ENCODE measurements around the gene UBB. TPM values are rescaled to one million over a fixed set of nuclear protein-coding genes. Genes with fewer than 3 reads are reported as not detected.
A peak's percentile ranks its signal among the peaks of the same experiment; 100 is the strongest.

UBB gene
- total RNA-seq, 1 donor: 1,199 TPM

DNA sequence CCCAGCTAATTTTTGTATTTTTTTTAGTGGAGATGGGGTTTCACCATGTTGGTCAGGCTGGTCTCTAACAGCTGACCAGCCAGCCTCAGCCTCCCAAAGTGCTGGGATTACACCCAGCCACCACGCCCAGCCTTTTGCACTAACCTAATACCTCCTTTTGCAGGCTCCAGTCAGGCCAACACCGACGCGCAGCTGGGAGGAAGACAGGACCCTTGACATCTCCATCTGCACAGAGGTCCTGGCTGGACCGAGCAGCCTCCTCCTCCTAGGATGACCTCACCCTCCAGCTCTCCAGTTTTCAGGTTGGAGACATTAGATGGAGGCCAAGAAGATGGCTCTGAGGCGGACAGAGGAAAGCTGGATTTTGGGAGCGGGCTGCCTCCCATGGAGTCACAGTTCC, 36.5 kb downstream of the UBB start:
- peak overlapping the region; percentile 94 for H3K27ac ChIP-seq (ENCODE audit: low read depth, low read length)
- no peaks in the 10 kb centered on the region for H3K9me3 ChIP-seq (ENCODE audit: low read depth, low read length)
- no peak overlapping the region for H3K4me3 ChIP-seq (ENCODE audit: insufficient read depth, low read length)
- no peak overlapping the region for H2AFZ ChIP-seq (ENCODE audit: low read length)
- no peak overlapping the region for H3K4me2 ChIP-seq (ENCODE audit: insufficient read depth, low read length)
- TF ChIP-seq, protein P1, sequence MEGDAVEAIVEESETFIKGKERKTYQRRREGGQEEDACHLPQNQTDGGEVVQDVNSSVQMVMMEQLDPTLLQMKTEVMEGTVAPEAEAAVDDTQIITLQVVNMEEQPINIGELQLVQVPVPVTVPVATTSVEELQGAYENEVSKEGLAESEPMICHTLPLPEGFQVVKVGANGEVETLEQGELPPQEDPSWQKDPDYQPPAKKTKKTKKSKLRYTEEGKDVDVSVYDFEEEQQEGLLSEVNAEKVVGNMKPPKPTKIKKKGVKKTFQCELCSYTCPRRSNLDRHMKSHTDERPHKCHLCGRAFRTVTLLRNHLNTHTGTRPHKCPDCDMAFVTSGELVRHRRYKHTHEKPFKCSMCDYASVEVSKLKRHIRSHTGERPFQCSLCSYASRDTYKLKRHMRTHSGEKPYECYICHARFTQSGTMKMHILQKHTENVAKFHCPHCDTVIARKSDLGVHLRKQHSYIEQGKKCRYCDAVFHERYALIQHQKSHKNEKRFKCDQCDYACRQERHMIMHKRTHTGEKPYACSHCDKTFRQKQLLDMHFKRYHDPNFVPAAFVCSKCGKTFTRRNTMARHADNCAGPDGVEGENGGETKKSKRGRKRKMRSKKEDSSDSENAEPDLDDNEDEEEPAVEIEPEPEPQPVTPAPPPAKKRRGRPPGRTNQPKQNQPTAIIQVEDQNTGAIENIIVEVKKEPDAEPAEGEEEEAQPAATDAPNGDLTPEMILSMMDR (IDR thresholded peaks at IDR 0.05; ENCODE audit: extremely low read depth, low read depth, low read length): no peak
- no peak for DNase-seq (ENCODE audit: insufficient read length, low spot score, missing footprints)
- H3K4me1 ChIP-seq (ENCODE audit: insufficient read depth, low read length): peaks cover 43% of the 10 kb centered on the region
- no peaks in the 10 kb centered on the region for H3K27me3 ChIP-seq (ENCODE audit: insufficient read depth, low read length)
- peaks cover 3% of the 10 kb centered on the region for H4K20me1 ChIP-seq (ENCODE audit: insufficient read depth, low read length)
- H3K36me3 ChIP-seq (ENCODE audit: insufficient read depth, low read length): peaks cover 24% of the 10 kb centered on the region
- peaks cover 36% of the 10 kb centered on the region for H3K79me2 ChIP-seq (ENCODE audit: insufficient read depth, low read length)

DNA sequence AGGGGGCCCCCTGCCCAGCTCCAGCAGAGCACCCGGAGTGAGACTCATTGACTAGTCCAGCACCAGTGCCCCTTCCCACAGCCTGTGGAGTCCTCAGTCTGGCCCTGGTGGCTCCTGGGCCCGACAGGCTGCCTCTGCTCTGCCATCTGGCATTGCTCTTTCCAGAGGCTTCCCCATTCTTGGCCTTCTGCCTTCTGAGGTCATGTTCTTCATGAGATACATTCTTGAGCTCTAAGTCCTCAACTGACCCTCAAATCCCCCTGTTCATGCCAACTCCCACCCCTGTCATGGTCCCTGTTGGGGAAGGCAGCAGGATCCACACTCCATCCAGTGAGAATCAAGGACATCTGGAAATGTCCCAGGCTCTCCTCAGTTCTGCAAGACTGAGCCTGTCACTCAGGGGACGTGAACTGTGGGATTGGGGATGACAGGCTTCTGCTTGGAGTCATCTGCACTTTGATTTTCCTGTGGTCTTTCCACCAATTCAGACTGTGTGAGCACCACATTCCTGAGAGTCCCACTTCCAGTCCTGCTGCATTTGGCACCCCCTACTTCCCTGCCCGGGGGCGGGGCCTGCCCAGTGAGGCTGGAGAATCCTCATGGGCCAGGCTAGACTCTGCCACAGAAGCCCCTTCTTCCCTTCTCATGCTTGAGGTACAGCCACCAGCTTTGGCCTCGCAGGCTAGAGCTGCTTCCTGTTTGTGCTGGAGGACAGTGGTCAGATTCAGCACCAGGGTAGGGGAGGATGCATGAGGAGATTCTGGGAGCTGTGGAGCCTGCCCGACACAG, 37.2 kb downstream of the UBB start:
- Histone ChIP-seq H4K20me1 (ENCODE audit: insufficient read depth, low read length) (peaks cover 3% of the 10 kb centered on the region), H3K4me3 (ENCODE audit: insufficient read depth, low read length) (no peak overlapping the region), H3K36me3 (ENCODE audit: insufficient read depth, low read length) (peaks cover 31% of the 10 kb centered on the region), H3K27me3 (ENCODE audit: insufficient read depth, low read length) (no peaks in the 10 kb centered on the region), H2AFZ (ENCODE audit: low read length) (no peak overlapping the region), H3K4me2 (ENCODE audit: insufficient read depth, low read length) (peak overlapping the region; percentile 76), H3K9me3 (ENCODE audit: low read depth, low read length) (no peaks in the 10 kb centered on the region), H3K27ac (ENCODE audit: low read depth, low read length) (peak overlapping the region; percentile 94), H3K4me1 (ENCODE audit: insufficient read depth, low read length) (peaks cover 43% of the 10 kb centered on the region), H3K79me2 (ENCODE audit: insufficient read depth, low read length) (peaks cover 42% of the 10 kb centered on the region)
- TF ChIP-seq, protein P1 (IDR thresholded peaks at IDR 0.05; ENCODE audit: extremely low read depth, low read depth, low read length): no peak
- peak; percentile 85 for DNase-seq (ENCODE audit: insufficient read length, low spot score, missing footprints)

DNA sequence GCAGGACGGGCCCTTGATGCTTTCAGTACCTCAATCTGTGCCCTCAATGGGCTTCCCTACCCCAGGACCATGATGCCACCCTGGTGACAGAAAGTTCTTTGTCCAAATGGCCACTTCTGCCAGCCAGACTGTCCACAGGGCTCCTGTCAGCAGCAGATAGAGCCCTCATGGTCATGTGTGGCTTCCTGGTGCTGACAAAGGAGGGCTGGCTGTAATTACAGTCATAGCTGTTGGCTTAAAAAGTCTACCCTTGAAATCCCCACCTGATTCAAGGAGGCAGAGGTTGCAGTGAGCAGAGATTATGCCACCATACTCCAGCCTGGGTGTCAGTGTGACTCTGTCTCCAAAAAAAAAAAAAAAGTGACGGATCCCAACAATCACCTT, 37.8 kb downstream of the UBB start:
- TF ChIP-seq, protein P1 (IDR thresholded peaks at IDR 0.05; ENCODE audit: extremely low read depth, low read depth, low read length): no peak
- no peak overlapping the region for H2AFZ ChIP-seq (ENCODE audit: low read length)
- peaks cover 46% of the 10 kb centered on the region for H3K79me2 ChIP-seq (ENCODE audit: insufficient read depth, low read length)
- no peaks in the 10 kb centered on the region for H3K27me3 ChIP-seq (ENCODE audit: insufficient read depth, low read length)
- H3K36me3 ChIP-seq (ENCODE audit: insufficient read depth, low read length): peaks cover 37% of the 10 kb centered on the region
- no peaks in the 10 kb centered on the region for H3K9me3 ChIP-seq (ENCODE audit: low read depth, low read length)
- H3K4me2 ChIP-seq (ENCODE audit: insufficient read depth, low read length): peak overlapping the region; percentile 76
- H3K27ac ChIP-seq (ENCODE audit: low read depth, low read length): peak overlapping the region; percentile 94
- peak; percentile 70 for DNase-seq (ENCODE audit: insufficient read length, low spot score, missing footprints)
- H4K20me1 ChIP-seq (ENCODE audit: insufficient read depth, low read length): peaks cover 3% of the 10 kb centered on the region
- peaks cover 43% of the 10 kb centered on the region for H3K4me1 ChIP-seq (ENCODE audit: insufficient read depth, low read length)
- H3K4me3 ChIP-seq (ENCODE audit: insufficient read depth, low read length): no peak overlapping the region

DNA sequence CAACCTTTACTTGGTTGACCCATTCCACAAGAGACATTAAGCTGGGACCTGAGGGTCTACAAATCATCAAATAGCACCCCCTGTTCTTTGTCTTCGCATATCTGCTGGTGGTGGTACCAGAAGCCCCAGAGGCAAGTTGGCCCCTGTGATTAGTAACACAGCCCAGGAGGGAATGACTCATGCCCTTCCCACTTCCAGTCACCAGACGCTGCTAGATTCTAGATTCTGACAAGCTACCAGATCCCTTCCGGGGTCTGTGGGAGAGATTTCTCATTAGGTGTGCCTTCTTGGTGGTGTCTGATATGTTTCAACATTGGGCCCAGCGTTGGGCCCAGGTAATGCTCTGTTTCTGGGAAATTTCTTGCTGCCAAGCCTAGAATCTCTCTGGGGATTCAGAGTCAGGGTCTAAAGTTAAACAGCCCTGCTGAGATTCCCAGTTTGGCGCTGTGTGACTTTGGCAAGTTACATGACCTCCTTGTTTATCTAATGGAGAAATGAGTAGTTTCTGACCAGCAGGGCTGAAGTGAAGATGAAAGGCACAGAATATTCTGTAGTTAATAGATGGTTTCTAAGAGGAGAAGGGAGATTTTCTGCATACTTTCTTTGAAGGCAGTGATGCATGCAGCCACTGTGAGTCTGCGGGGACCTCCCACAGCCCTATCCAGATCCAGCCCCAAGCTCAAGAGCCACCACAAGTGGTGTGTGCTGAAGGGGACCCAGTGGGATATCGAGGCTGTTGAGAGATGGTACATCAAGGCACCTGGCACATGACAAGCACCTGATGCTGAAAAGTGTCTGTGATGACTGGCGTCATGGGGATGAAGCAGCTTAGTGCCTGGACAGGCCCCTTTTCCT, 38.4 kb downstream of the UBB start:
- Histone ChIP-seq H3K4me2 (ENCODE audit: insufficient read depth, low read length) (peak overlapping the region; percentile 76), H3K4me1 (ENCODE audit: insufficient read depth, low read length) (peaks cover 43% of the 10 kb centered on the region), H3K4me3 (ENCODE audit: insufficient read depth, low read length) (peak overlapping the region; percentile 58), H3K36me3 (ENCODE audit: insufficient read depth, low read length) (peaks cover 37% of the 10 kb centered on the region), H2AFZ (ENCODE audit: low read length) (no peak overlapping the region), H3K27me3 (ENCODE audit: insufficient read depth, low read length) (no peaks in the 10 kb centered on the region), H3K27ac (ENCODE audit: low read depth, low read length) (peak overlapping the region; percentile 94), H3K79me2 (ENCODE audit: insufficient read depth, low read length) (peaks cover 46% of the 10 kb centered on the region), H3K9me3 (ENCODE audit: low read depth, low read length) (no peaks in the 10 kb centered on the region), H4K20me1 (ENCODE audit: insufficient read depth, low read length) (peaks cover 3% of the 10 kb centered on the region)
- TF ChIP-seq, protein P1 (IDR thresholded peaks at IDR 0.05; ENCODE audit: extremely low read depth, low read depth, low read length): no peak
- peak; percentile 97 for DNase-seq (ENCODE audit: insufficient read length, low spot score, missing footprints)

All from osteoblast (primary cell).